GM12874 (cell line): ENCODE measurements around the gene RPL35A.
A peak's percentile ranks its signal among the peaks of the same experiment; 100 is the strongest.

ENCODE experiments used
- CTCF ChIP-seq: IDR thresholded peaks from 2 replicates; pipeline ENCODE4 v1.5.1; 2011; ENCODE audit warnings: low read depth, mild to moderate bottlenecking, control low read depth, low read length, moderate library complexity; ENCODE audit not compliant: insufficient read depth

Gene RPL35A

GRCh38 chr3:197949778-197950676 is at the start of gene RPL35A:
RPL35A (plus strand) TSS chr3:197950190; CDS start chr3:197950968, 778 bp downstream.
- no peak for TF ChIP-seq CTCF

- no peak for TF ChIP-seq CTCF
Observed at GRCh38 chr3:197901626-197902025, 48.4 kb upstream of the RPL35A start.

GRCh38 chr3:197906023-197906849 is 43.8 kb upstream of the RPL35A start:
- TF ChIP-seq CTCF = peak; percentile 92

- no peak for TF ChIP-seq CTCF
Observed at GRCh38 chr3:197906850-197907187, 43.2 kb upstream of the RPL35A start.

GRCh38 chr3:197907196-197907595 is 42.8 kb upstream of the RPL35A start:
- TF ChIP-seq CTCF = no peak

- no peak for TF ChIP-seq CTCF
Observed at GRCh38 chr3:197908957-197909701, 40.9 kb upstream of the RPL35A start.
